ENCODE results near the gene VRK3.
"Not testable (repeated sequence)": the region's sequence is repeated elsewhere in the genome, so short reads cannot be mapped to it uniquely, and the experiment has no call there.

The VRK3 gene

GRCh38 chr19:50025022-50025793, at the start of gene VRK3:
Gene VRK3, minus strand, starts transcription at chr19:50025372. Its CDS starts 9,210 bp downstream, at chr19:50016162.
- peak; percentile 94 to 96 for DNase-seq (ENCODE audit: low read depth in 2 of 2)

- DNase-seq (ENCODE audit: low read depth in 2 of 2), result not testable (repeated sequence)
Observed at GRCh38 chr19:50068382-50068781, 43.2 kb upstream of the VRK3 start.

GRCh38 chr19:50067575-50067974, 42.4 kb upstream of the VRK3 start:
- DNase-seq (ENCODE audit: low read depth in 2 of 2), result no peak

- DNase-seq (ENCODE audit: low read depth in 2 of 2), result no peak
Observed at GRCh38 chr19:50065938-50066337, 40.8 kb upstream of the VRK3 start.

GRCh38 chr19:50061650-50062049, 36.5 kb upstream of the VRK3 start:
- DNase-seq (ENCODE audit: low read depth in 2 of 2), result no peak

GRCh38 chr19:50060107-50060506, 34.9 kb upstream of the VRK3 start:
- no peak for DNase-seq (ENCODE audit: low read depth in 2 of 2)

GRCh38 chr19:50059045-50059444, 33.9 kb upstream of the VRK3 start:
- no peak for DNase-seq (ENCODE audit: low read depth in 2 of 2)

- DNase-seq (ENCODE audit: low read depth in 2 of 2), result no peak
Observed at GRCh38 chr19:50058425-50058824, 33.3 kb upstream of the VRK3 start.

- DNase-seq (ENCODE audit: low read depth in 2 of 2), result no peak
Observed at GRCh38 chr19:50053119-50053518, 27.9 kb upstream of the VRK3 start.

GRCh38 chr19:50051964-50052363, 26.8 kb upstream of the VRK3 start:
- no peak for DNase-seq (ENCODE audit: low read depth in 2 of 2)

- not testable (repeated sequence) for DNase-seq (ENCODE audit: low read depth in 2 of 2)
Observed at GRCh38 chr19:50051228-50051895, 26.2 kb upstream of the VRK3 start.

- DNase-seq (ENCODE audit: low read depth in 2 of 2), result peak; percentile 45 to 65
Observed at GRCh38 chr19:50050406-50051227, 25.4 kb upstream of the VRK3 start.

- DNase-seq (ENCODE audit: low read depth in 2 of 2), result no peak
Observed at GRCh38 chr19:50047671-50048070, 22.5 kb upstream of the VRK3 start.

GRCh38 chr19:50046649-50047503, 21.7 kb upstream of the VRK3 start:
- DNase-seq (ENCODE audit: low read depth in 2 of 2), result peak; percentile 17 to 38

- DNase-seq (ENCODE audit: low read depth in 2 of 2), result no peak
Observed at GRCh38 chr19:50044922-50045321, 19.8 kb upstream of the VRK3 start.

GRCh38 chr19:50043967-50044366, 18.8 kb upstream of the VRK3 start:
- no peak for DNase-seq (ENCODE audit: low read depth in 2 of 2)

- no peak for DNase-seq (ENCODE audit: low read depth in 2 of 2)
Observed at GRCh38 chr19:50042363-50043024, 17.3 kb upstream of the VRK3 start.

GRCh38 chr19:50040967-50041366, 15.8 kb upstream of the VRK3 start:
- DNase-seq (ENCODE audit: low read depth in 2 of 2), result no peak

- DNase-seq (ENCODE audit: low read depth in 2 of 2), result no peak
Observed at GRCh38 chr19:50039968-50040367, 14.8 kb upstream of the VRK3 start.

GRCh38 chr19:50036908-50037307, 11.7 kb upstream of the VRK3 start:
- no peak for DNase-seq (ENCODE audit: low read depth in 2 of 2)

GRCh38 chr19:50030937-50031336, 5.8 kb upstream of the VRK3 start:
- DNase-seq (ENCODE audit: low read depth in 2 of 2), result no peak

Measured in stimulated activated CD8-positive, alpha-beta memory T cell treated with anti-CD3 and anti-CD28 coated beads, Interleukin-7, amount 100 ng/mL, for 1 hour (primary cell).